ENCODE measurements around the gene CD7.
"Not testable (repeated sequence)": the region's sequence is repeated elsewhere in the genome, so short reads cannot be mapped to it uniquely, and the experiment has no call there.

Gene CD7

DNA sequence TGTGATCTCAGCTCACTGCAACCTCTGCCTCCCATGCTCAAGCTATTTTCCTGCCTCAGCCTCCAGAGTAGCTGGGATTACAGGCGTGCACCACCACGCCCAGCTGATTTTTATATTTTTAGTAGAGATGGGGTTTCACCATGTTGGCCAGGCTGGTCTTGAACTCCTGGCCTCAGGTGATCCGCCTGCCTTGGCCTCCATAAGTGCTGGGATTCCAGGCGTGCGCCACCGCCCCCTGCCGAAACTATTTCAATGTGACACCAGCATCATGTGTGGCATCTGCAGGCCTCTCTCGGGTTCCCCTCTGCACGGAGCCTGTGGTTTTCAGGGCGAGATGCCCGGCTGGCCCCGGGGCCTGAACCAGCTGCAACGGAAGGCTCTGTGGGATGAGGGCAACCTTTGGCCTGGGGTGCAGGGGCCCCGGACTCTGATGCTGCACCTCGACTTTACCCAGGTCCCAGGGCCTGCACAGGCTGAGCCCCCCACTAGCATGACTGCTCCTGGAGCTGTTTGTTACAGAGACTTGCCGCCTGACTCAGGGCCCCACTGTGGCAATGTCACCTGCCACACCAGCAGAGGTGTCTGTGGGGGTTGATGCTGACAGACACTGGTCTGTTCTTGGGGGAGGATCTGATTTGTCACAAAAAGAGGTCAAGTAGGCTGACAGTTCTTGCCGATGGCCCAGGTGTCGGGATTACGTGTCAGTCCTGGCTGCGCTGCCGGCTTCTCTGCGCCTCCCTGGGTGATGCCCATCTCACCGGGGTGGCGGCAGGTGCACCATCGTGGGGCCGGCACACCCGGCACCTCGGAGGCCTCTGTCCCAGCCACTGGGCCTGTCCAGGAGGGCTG is 33.0 kb upstream of the CD7 start:
- H3K4me3 Mint-ChIP-seq = no peak overlapping the region
- H3K27ac Mint-ChIP-seq = no peak overlapping the region
- no peaks in the 10 kb centered on the region for H3K9me3 Mint-ChIP-seq (ENCODE audit: low read depth)
- no peaks in the 10 kb centered on the region for H3K36me3 Mint-ChIP-seq
- peaks cover 2% of the 10 kb centered on the region for H3K27me3 Mint-ChIP-seq
- H3K4me1 Mint-ChIP-seq (ENCODE audit: low read depth) = peaks cover 5% of the 10 kb centered on the region

DNA sequence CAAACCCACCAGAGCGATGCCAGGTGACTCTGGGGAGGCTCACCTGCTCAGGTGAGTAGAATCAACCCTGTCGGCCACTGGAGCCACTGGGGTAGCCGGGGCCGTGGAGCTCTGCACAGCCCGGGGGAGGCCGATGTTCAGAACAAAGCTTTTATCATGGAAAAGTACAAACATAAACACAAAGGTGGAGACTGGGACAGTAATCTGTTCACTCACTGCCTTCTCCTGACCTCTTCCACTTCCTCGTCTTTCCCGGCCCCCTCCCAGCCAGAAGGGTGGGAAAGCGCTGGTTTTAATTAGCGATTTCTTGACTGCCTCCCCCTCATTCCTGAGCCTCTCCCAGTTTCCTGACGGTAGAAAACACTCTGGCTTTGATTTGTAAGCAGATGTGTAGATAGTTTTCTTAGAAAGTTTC is 31.9 kb upstream of the CD7 start:
- H3K27ac Mint-ChIP-seq = no peak overlapping the region
- H3K27me3 Mint-ChIP-seq = peaks cover 2% of the 10 kb centered on the region
- H3K4me3 Mint-ChIP-seq = no peak overlapping the region
- H3K4me1 Mint-ChIP-seq (ENCODE audit: low read depth) = peaks cover 5% of the 10 kb centered on the region
- H3K9me3 Mint-ChIP-seq (ENCODE audit: low read depth) = no peaks in the 10 kb centered on the region
- no peaks in the 10 kb centered on the region for H3K36me3 Mint-ChIP-seq

DNA sequence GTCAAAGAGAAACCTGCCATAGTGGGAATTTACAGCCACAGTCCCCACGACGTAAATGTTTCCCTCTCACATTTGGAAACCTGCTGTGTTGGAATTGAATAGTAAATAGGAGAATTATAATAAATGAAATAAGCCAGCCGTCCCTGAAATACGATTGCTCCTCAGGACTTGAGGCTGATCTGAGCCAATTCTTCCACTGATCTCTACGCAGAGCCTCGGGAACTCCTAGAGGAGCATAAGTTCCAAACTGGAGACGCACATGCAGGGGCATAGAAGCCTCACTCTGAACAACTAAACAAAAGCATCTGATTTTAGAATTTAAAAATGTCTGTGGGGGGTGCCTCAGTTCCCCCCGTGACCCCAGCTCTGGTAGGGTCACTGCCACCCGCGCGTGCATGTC is 31.5 kb upstream of the CD7 start:
- Mint-ChIP-seq H3K27ac (no peak overlapping the region), H3K4me1 (ENCODE audit: low read depth) (peaks cover 5% of the 10 kb centered on the region), H3K4me3 (no peak overlapping the region), H3K36me3 (no peaks in the 10 kb centered on the region), H3K27me3 (peaks cover 2% of the 10 kb centered on the region), H3K9me3 (ENCODE audit: low read depth) (no peaks in the 10 kb centered on the region)

DNA sequence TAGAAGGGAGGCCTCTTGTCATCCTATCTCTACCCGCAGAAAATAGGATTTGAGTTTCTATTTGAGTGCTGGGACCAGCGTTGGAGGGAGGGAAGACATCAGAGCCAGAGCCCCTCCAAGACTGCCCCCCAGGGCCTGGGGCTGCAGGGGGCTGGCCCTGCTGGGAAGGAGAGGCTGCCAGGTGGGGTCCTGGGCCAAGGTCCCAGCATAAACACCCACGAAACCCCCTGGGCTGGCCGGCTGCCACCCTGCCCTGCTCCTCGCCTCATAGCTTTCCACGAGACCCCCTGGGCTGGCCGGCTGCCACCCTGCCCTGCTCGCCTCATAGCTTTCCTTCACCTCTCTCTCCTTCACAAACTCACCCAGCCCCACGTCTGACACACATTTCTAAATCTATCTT is 31.0 kb upstream of the CD7 start:
- Mint-ChIP-seq H3K27ac (no peak overlapping the region), H3K9me3 (ENCODE audit: low read depth) (no peaks in the 10 kb centered on the region), H3K27me3 (peaks cover 2% of the 10 kb centered on the region), H3K4me1 (ENCODE audit: low read depth) (peaks cover 5% of the 10 kb centered on the region), H3K4me3 (no peak overlapping the region), H3K36me3 (no peaks in the 10 kb centered on the region)

DNA sequence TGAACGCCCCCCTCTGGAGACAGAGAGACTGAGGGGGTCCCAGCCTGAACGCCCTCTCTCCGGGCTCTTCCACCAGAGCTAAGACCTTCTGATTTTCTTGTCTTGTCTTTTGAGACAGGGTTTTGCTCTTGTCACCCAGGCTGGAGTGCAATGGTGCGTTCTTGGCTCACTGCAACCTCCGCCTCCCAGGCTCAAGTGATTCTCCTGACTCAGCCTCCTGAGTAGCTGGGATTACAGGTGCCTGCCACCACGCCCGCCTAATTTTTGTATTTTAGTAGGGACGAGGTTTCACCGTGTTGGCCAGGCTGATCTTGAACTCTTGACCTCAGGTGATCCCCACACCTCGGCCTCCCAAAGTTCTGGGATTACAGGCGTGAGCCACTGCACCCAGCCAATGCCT is 30.6 kb upstream of the CD7 start:
- not testable (repeated sequence) for H3K9me3 Mint-ChIP-seq (ENCODE audit: low read depth); H3K4me3 Mint-ChIP-seq; H3K36me3 Mint-ChIP-seq; H3K27me3 Mint-ChIP-seq; H3K4me1 Mint-ChIP-seq (ENCODE audit: low read depth); H3K27ac Mint-ChIP-seq

DNA sequence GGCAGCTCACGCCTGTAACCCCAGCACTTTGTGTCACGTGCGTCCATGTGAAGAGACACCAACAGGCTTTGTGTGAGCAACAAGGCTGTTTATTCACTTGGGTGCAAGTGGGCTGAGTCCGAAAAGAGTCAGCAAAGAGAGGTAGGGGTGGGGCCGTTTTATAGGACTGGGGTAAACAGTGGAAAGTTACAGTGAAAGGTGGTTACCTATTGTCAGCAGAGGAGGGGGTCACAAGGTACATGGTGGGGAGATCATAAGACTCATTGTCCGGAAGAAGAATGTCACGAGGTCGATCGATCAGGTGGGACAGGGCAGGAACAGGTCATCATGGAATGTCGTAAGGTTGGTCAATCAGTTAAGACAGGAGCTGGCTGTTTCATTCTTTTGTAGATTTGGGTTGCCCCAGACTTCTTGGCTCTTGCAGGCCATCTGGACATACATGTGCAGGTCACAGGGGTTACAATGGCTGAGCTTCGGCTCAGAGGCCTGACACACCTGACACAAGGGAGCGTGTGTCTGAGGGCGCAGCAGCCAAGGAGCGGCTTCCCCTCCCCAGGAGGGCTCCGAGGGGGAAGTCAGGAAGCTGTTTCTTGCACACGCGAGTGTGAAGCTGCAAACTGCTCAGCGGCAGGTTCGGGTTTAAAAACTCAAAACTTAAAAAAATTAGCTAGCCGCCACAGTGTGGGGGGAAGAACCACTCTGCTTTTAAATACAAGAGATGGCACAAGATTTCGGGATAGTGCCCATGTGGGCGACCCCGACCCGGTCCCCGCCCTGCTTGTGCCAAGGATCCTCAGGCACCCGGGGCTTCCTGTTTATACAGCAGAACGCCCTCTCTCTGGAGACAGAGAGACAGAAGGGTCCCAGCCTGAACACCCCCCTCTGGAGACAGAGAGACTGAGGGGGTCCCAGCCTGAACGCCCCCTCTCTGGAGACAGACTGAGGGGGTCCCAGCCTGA is 29.2 kb upstream of the CD7 start:
- H3K27ac Mint-ChIP-seq = no peak overlapping the region
- H3K9me3 Mint-ChIP-seq (ENCODE audit: low read depth) = no peaks in the 10 kb centered on the region
- no peaks in the 10 kb centered on the region for H3K36me3 Mint-ChIP-seq
- H3K4me3 Mint-ChIP-seq = no peak overlapping the region
- peaks cover 2% of the 10 kb centered on the region for H3K27me3 Mint-ChIP-seq
- peaks cover 4% of the 10 kb centered on the region for H3K4me1 Mint-ChIP-seq (ENCODE audit: low read depth)

DNA sequence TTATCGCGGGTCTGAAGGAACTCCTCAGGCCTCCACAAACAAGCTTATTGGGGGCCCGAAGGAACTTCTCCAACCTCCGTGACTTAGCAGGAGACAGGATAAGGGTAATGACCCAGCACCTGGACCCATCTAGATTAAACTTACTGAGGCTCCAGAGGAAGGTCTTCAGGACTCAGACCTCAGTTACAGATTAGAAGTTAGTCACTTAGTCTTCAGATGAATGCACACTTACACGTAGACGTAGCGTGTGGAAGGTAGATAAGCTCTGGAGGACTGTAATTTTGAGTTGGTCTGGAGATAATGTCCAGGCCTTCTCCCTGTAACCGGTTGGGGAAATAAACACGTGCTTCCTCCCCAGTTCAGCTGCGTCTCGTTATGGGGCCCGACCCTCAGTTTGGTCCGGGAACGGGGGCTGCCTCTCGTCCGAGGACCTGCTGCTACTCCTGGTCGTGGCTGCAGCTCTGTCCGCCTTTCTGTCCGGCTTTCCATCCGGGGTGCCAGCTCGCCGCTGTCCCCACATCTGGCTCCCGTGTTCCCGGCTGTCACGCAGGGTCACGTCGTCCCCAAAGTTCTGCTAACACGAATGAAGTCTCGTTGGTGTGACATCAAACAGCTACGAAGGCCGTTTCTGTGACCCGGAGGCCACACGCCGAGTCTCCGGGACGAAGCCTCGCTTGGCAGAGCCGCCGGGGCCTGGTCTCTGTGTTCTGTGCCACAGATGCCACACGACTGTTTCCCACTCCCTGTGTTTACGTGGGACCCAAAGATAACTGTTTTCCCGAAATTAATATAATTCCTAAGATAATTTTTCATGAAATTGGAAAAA is 28.0 kb upstream of the CD7 start:
- no peak overlapping the region for H3K27ac Mint-ChIP-seq
- H3K4me3 Mint-ChIP-seq = no peak overlapping the region
- peaks cover 2% of the 10 kb centered on the region for H3K27me3 Mint-ChIP-seq
- H3K4me1 Mint-ChIP-seq (ENCODE audit: low read depth) = peaks cover 4% of the 10 kb centered on the region
- H3K36me3 Mint-ChIP-seq = no peaks in the 10 kb centered on the region
- H3K9me3 Mint-ChIP-seq (ENCODE audit: low read depth) = no peaks in the 10 kb centered on the region

DNA sequence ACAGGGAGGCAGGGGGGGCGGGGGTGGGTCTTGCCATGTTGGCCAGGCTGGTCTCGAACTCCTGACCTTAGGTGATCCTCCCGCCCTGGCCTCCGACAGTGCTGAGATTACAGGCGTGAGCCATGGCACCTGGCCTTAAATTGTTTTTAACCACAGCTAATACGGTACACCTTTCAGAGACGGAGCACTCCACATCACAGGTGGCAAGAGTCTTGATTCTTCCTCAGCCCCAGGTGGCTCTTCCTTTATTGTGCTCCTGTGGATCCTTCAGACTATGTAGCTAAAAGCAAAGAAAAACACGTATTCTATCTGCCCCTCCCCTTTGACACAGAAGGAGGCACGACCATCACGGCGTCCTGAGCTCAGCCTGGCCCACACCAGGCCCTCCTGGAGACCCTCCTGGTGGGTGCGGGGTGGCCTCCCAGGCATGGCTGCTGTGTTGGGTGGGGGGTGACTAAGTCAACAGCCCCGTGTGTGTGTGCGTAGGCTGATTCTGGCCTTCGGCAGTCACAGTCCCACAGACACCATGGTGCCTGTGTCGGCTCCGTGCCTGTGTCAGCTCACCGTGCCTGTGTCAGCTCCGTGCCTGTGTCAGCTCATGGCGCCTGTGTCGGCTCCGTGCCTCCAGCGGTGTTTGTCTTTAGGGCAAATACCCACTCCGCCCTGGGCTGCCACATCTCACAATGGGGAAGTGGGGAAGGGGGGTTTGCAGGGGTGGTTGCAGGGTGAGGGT is 26.9 kb upstream of the CD7 start:
- peaks cover 4% of the 10 kb centered on the region for H3K4me1 Mint-ChIP-seq (ENCODE audit: low read depth)
- no peaks in the 10 kb centered on the region for H3K36me3 Mint-ChIP-seq
- no peak overlapping the region for H3K27ac Mint-ChIP-seq
- peaks cover 2% of the 10 kb centered on the region for H3K27me3 Mint-ChIP-seq
- no peak overlapping the region for H3K4me3 Mint-ChIP-seq
- H3K9me3 Mint-ChIP-seq (ENCODE audit: low read depth) = no peaks in the 10 kb centered on the region

DNA sequence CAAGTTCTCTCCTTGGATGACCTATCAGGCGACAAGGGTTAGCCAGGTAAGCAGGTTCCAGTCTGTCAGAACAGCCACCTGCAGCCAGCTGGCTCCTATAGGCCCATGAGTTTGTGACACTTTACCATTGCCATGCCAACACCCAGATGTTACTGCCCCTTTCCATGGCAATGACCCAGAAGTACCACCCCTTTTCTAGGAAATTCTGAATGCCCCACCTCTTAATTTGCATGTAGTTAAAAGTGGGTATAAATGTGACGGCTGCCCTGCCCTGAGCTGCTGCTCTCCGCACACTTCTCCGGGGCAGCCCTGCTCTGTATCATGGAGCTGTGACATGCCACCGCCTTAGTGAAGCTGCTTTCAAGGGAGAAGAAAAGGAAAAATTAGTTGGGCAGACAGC is 26.2 kb upstream of the CD7 start:
- no peaks in the 10 kb centered on the region for H3K36me3 Mint-ChIP-seq
- peaks cover 4% of the 10 kb centered on the region for H3K4me1 Mint-ChIP-seq (ENCODE audit: low read depth)
- no peak overlapping the region for H3K27ac Mint-ChIP-seq
- H3K9me3 Mint-ChIP-seq (ENCODE audit: low read depth) = no peaks in the 10 kb centered on the region
- no peak overlapping the region for H3K4me3 Mint-ChIP-seq
- H3K27me3 Mint-ChIP-seq = peaks cover under 1% of the 10 kb centered on the region

DNA sequence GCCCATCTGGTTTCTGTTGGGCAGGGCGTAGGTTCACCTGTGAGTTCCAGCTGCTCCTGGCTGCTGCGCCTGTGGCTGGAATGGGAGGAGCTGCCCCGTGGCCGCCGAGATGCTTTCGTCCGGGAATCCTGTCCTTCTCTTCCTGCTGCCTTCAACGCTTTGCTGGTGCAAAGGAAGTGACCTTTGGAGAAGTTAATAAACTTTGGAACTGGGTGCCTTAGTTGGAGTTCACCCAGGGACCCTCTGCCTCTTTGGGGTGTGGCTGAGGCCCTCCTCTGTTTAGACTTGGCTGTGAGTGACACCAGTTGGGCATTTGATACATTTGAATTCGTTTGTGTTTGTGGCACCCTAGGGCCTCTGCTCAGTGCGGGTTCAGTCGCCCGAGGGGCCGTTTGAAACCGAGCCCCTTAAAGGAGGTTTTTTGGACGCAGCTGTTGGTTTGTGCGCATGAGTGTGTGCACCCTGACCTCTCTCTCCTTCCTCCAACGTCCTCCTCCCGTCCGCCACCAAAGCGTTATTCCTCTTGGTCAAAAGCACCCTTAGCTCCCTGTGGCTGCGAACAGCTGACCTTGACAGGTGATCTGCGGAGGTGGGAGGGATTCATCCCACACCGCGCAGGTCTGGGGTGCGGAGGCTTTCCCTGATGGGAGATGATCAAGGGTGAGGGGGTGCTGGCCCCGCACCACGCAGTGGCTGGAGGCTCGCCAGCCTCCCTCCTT is 25.1 kb upstream of the CD7 start:
- no peaks in the 10 kb centered on the region for H3K27me3 Mint-ChIP-seq
- peaks cover 4% of the 10 kb centered on the region for H3K4me1 Mint-ChIP-seq (ENCODE audit: low read depth)
- no peaks in the 10 kb centered on the region for H3K9me3 Mint-ChIP-seq (ENCODE audit: low read depth)
- no peaks in the 10 kb centered on the region for H3K36me3 Mint-ChIP-seq
- H3K27ac Mint-ChIP-seq = no peak overlapping the region
- no peak overlapping the region for H3K4me3 Mint-ChIP-seq

DNA sequence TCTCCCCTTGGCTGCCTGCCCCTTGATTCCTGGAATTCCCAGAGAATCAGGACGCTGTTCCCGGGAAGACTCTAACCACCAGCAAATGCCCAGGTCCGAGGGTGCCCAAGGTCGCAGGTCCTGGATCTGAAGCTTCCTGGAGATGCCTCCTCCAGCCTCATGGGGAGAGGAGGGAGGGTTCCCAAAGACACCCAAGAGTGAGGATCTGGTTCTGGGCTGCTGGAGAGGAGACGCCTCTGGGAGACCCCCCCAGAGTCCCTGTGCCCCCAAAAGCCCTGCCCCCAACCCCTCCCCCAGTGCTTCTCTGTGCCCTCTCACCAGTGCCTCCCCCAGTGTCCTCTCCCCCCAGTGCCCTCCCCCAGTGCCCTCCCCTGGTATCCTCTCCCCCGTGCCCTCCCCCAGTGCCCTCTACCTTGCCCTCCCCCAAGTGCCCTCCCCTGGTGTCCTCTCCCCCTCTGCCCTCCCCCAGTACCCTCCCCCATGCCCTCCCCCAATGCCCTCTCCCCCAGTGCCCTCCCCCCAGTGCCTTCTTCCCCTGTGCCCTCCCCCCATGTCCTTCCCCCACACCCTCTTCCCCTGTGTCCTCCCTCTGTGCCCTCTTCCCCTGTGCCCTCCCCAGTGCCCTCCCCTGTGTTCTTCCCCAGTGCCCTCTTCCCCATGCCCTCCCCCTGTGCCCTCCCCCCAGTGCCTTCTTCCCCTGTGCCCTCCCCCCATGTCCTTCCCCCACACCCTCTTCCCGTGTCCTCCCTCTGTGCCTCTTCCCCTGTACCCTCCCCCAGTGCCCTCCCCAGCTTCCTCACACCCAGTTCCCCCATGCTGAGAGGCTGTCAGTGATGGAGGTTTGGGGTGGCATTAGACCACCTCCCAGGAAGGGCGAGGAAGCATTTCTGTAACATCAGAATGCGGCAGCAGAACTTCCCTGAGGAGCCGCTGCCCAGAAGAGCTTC is 22.5 kb upstream of the CD7 start:
- Mint-ChIP-seq H3K4me3 (no peak overlapping the region), H3K4me1 (ENCODE audit: low read depth) (peaks cover 10% of the 10 kb centered on the region), H3K9me3 (ENCODE audit: low read depth) (no peaks in the 10 kb centered on the region), H3K27me3 (no peaks in the 10 kb centered on the region), H3K36me3 (no peaks in the 10 kb centered on the region), H3K27ac (no peak overlapping the region)

DNA sequence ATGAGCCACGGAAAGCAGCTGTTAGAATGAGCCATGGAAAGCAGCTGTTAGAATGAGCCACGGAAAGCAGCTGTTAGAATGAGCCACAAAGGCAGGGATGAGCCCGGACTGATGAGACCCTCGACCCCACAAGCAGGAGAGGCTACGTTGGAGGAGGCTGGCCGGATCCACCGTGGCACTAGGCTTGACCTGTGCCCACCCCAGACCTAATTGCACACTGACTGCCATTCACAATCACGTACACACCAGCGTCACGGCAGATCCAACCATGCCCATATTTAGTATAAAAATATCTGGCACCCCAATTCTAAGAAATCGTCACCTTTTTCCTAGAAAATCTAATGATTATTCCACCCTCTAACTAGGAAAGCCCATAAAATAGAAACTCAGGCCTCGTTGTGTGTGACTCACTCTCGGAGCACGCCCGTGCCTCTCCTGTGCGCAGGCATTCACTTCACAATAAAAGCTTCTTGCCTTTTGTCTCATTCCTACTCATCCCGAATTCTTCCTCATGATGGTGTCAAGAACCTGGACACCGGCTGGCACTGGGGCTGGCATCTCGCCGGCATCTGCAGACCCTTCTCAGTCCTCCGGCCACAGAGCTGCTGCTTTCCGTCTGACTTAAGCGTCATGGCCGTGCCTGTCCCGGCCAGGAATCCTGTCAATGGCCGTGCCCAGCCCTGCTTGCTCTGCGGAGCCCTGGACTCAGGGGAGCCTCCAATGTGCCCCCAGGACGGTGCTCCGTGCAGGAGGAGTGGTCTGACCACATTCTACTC is 21.6 kb upstream of the CD7 start:
- peaks cover 16% of the 10 kb centered on the region for H3K4me1 Mint-ChIP-seq (ENCODE audit: low read depth)
- H3K27me3 Mint-ChIP-seq = no peaks in the 10 kb centered on the region
- H3K36me3 Mint-ChIP-seq = no peaks in the 10 kb centered on the region
- H3K4me3 Mint-ChIP-seq = no peak overlapping the region
- no peaks in the 10 kb centered on the region for H3K9me3 Mint-ChIP-seq (ENCODE audit: low read depth)
- H3K27ac Mint-ChIP-seq = no peak overlapping the region
